ENCODE results near the gene TNFRSF13B. TPM values are rescaled to one million over a fixed set of nuclear protein-coding genes. Genes with fewer than 3 reads are reported as not detected.

The TNFRSF13B gene
- total and polyA plus RNA-seq, 7 donors, result not detected

DNA sequence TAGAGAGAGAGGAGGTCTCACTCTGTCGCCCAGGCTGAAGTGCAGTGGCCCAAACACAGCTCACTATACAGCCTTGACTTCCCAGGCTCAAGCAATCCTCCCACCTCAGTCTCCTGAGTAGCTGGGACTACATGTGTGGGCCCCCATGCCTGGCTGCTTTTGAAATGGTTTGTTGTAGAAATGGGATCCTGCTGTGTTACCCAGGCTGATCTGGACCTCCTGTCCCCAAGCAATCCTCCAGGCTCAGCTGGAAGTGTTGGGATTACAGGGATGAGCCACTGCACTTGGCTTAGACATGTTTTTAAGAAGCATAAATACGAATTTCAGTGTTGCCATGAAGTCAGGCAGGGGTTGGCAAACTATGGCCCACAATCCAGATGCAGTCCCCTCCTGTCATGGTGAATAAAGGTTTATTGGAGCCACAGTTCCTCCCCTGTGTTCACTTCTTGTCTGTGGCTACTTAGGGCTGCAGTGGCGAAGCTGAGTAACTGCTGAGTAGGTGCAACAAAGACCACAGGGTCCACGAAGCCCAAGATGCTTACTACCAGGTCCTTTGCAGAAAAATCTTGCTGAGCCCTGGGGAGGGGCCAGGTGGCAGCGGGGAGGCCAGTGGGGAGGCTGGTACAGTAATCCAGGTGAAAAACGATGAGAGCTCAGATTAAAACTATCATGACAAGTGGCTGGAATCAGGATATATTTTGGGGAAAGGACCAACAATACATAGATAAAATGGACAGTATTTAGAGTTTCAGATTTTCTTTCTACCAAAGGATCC is 35.2 kb downstream of the TNFRSF13B start:
- intact Hi-C loops (cut with DNase I), result no loop called here
- no peaks in the 10 kb centered on the region for H3K36me3 ChIP-seq (ENCODE audit: insufficient read depth in 1 of 2, low read depth in 1 of 2)
- 75 to 82% (median 80%) methylated on average over 6 of the region's 6 CpGs for WGBS, 3 donors
- H3K9me3 ChIP-seq, result no peaks in the 10 kb centered on the region
- H3K4me3 ChIP-seq, result no peak overlapping the region
- TF ChIP-seq CTCF (IDR thresholded peaks at IDR 0.05), result no peak
- ATAC-seq (no peak), DNase-seq (no peak)
- H3K27me3 ChIP-seq (ENCODE audit: insufficient read depth in 3 of 3, low read length in 2 of 3), result peaks cover 0 to 3% (median 3%) of the 10 kb centered on the region in 3 donors
- H3K4me1 ChIP-seq, result no peaks in the 10 kb centered on the region
- H3K27ac ChIP-seq, result no peak overlapping the region

DNA sequence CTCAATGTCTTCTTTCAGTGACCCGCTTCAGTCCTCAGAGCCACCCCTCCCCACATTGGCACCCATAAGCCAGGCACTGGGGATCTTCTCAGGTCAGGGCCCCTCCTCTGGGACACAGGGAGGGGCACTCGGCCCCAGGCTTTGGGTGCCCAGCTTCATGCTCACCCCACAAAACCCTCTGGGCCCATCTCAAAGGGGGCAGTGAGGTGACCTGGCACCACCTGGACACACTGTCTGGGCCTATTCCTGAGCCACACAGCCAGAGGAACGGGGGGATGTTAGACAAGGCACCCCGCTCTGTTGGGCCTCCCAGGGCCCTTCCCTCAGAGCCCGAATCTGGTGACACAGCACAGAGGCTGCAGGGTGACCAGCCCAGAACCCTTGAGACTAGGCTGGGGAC is 36.1 kb downstream of the TNFRSF13B start:
- intact Hi-C loops (cut with DNase I), result no loop called here
- Histone ChIP-seq H3K27ac (no peak overlapping the region), H3K4me1 (no peaks in the 10 kb centered on the region), H3K36me3 (ENCODE audit: insufficient read depth in 1 of 2, low read depth in 1 of 2) (no peaks in the 10 kb centered on the region), H3K9me3 (no peaks in the 10 kb centered on the region), H3K4me3 (no peak overlapping the region), H3K27me3 (ENCODE audit: insufficient read depth in 3 of 3, low read length in 2 of 3) (peaks cover 0 to 3% (median 3%) of the 10 kb centered on the region in 3 donors)
- DNase-seq, result no peak
- WGBS, 3 donors, result 94 to 98% (median 95%) methylated on average over 5 of the region's 5 CpGs
- no peak for ATAC-seq
- no peak for TF ChIP-seq CTCF (IDR thresholded peaks at IDR 0.05)

DNA sequence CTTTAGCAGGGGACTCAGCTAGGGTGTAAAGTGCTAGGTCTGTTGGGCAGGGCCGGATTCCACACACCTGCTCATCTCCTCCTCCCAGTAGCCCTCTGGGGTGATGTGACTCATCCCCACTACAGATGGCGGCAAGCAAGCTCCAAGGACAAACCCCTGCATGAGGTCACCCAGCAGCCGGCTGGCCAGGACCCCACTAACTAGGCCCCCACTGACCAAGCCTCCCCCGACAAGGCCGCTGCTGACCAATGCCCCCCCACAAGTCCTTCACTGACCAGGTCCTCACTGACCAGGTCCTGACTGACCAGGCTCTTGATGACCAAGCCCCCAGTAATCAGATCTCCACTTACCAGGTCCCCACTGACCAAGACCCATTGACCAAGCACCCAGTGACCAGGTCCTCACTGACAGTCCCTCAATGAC is 36.7 kb downstream of the TNFRSF13B start:
- 84 to 89% (median 87%) methylated on average over 5 of the region's 5 CpGs for WGBS, 3 donors
- intact Hi-C loops (cut with DNase I), result no loop called here
- no peaks in the 10 kb centered on the region for H3K4me1 ChIP-seq
- ATAC-seq (no peak), DNase-seq (no peak)
- H3K4me3 ChIP-seq, result no peak overlapping the region
- no peaks in the 10 kb centered on the region for H3K9me3 ChIP-seq
- peaks cover 0 to 3% (median 3%) of the 10 kb centered on the region in 3 donors for H3K27me3 ChIP-seq (ENCODE audit: insufficient read depth in 3 of 3, low read length in 2 of 3)
- H3K36me3 ChIP-seq (ENCODE audit: insufficient read depth in 1 of 2, low read depth in 1 of 2), result no peaks in the 10 kb centered on the region
- TF ChIP-seq CTCF (IDR thresholded peaks at IDR 0.05), result no peak
- H3K27ac ChIP-seq, result no peak overlapping the region

- DNase-seq (no peak), ATAC-seq (no peak)
- H3K27ac ChIP-seq, result no peak overlapping the region
- no peak overlapping the region for H3K4me3 ChIP-seq
- H3K9me3 ChIP-seq, result no peaks in the 10 kb centered on the region
- intact Hi-C loops (cut with DNase I), result no loop called here
- no peak for TF ChIP-seq CTCF (IDR thresholded peaks at IDR 0.05)
- 94 to 97% (median 95%) methylated on average over 12 of the region's 12 CpGs for WGBS, 3 donors
- H3K36me3 ChIP-seq (ENCODE audit: insufficient read depth in 1 of 2, low read depth in 1 of 2), result no peaks in the 10 kb centered on the region
- H3K4me1 ChIP-seq, result no peaks in the 10 kb centered on the region
- peaks cover 0 to 3% (median 3%) of the 10 kb centered on the region in 3 donors for H3K27me3 ChIP-seq (ENCODE audit: insufficient read depth in 3 of 3, low read length in 2 of 3)
Measured at GRCh38 chr17:16934836-16935235, 37.1 kb downstream of the TNFRSF13B start.
